HG03439 (cell line): ENCODE measurements around the gene AQP2.

ENCODE experiments used
- ATAC-seq: cut with Tn5 transposase; IDR thresholded peaks from one replicate; pipeline ENCODE4 v1.9.1; 2021; ENCODE audit warnings: mild to moderate bottlenecking, moderate library complexity; ENCODE audit not compliant: unreplicated experiment

AQP2 gene

DNA sequence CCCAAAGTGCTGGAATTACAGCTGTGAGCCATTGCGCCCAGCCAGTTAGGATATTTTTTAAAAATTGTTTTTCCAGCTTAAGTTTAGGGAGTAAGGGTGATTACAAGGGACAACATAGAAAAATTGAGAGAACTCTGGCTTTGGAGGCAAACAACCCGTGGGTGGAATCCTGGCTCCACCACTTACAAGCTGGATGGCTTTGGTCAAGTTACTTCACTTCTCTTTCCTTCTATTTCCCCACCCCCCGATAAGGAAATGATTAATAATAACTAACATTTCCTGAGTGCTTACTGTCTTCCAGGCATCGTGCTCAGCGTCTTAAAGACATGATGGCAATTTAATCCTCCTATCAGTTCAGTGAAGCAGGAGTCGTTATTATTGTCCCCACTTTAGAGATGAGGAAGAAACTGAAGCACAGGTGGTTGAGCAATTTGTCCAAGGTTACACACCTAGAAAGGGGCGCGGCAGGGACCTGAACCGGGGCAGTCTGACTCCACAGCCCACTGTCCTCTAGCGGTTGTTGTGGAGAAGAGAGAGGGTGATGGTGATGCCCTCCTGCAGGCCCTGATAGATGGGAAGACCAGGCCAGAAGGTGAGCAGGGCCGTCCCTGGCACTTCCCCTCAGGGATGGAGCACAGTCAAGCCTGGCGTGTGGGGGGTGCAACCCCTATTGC is 30.2 kb upstream of the AQP2 start:
- ATAC-seq = no peak

GRCh38 chr12:49920915-49921286 is 29.6 kb upstream of the AQP2 start:
- ATAC-seq = no peak

DNA sequence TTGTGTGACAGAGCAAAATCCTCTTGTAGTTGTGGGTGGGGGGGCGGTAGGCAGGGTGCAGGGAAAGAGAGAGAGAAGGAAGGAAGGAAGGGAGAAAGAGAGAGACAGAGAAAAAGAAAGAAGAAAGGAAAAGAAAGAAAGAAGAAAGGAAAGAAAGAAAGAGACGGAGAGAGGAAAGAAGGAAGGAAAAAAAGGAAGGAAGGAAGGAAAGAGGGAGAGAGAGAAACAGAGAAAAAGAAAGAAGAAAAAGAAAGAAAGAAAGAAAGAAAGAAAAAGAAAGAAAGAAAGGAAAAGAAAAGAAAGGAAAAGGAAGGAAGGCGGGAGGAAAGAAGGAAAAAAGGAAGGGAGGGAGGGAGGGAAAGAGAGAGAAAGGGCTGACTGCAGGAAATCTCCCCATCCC is 29.2 kb upstream of the AQP2 start:
- no peak for ATAC-seq

DNA sequence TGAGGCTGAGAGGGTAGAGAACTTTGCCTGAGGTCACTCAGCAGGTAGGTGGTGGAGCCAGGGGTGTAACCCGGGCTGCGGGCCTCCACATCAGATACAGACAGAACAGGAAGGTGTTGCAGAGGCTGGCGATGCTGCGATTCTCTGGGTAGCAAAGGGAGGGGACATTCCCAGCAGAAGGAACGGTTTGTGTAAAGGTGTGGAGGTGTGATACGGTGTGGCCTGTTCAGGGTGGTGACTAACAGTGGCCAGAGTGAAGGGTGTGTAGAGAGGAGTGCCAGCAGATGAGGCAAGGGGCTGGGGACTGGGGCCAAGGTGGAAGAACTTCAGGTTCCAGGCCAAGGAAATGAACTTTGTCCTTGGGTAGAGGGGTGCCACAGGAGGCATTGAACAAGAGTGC is 28.6 kb upstream of the AQP2 start:
- ATAC-seq = no peak

- ATAC-seq = no peak
These were observed 28.0 kb upstream of the AQP2 start for GRCh38 chr12:49922349-49923034.

DNA sequence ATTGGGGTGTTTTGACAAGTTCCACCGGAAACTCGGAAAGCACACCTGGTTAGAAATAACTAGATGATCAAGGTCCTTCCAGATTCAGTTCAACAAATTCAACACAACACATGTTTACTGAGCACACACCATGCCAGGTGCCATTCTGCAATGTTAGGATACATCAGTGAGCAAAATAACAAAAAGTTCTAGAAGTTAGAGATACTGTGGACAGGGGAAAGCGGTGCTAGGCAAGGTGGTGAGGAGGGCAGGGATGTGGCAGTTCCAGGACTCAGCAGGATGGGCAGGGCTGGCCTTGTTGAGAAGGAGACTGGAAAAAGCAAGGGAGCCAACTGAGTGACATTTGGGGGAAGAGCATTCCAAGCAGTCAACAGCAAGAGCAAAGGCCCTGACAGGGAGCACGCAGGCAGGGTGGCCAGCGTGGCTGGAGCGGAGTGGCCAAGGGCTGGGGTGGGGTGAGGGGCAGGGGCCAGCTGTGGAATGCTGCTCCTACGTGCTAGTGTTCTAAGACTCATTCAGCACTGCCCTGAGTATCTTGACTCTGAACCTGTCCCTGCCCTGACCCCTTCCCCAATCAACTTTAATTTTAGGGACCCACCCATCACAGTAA is 27.4 kb upstream of the AQP2 start:
- ATAC-seq = no peak

DNA sequence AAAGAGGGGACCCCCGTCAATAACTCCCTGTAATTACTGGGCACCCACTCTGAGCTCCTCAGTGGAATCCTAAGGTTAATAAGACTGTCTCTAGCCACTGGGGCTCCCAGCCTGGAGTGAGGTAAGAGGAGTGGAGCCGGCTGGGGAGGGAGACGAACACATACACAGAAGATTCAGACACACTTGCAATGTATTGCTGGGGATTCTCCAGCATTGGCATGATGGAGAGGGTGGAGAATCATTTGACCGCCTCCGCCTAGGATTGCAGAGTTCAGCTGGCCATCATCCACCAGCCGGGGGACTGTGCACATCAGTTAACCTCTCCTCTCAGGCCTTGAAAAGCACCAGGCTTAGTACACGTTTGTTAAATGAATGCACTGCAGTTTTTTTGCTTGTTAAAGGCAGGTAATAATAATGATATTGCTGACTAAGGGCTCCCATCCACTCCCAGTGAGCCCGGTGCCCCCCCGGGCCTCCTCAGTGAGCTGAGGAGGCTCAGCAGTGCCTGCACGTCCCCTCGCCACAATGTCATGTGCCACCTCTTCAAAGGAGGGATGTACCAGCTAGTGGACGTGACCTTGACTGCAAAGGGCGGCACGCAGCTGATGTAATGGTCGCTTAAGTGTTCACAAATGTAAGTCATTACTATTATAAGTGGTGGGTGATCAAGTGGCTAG is 26.5 kb upstream of the AQP2 start:
- no peak for ATAC-seq

- ATAC-seq = no peak
These were observed 25.8 kb upstream of the AQP2 start for GRCh38 chr12:49924628-49925246.

DNA sequence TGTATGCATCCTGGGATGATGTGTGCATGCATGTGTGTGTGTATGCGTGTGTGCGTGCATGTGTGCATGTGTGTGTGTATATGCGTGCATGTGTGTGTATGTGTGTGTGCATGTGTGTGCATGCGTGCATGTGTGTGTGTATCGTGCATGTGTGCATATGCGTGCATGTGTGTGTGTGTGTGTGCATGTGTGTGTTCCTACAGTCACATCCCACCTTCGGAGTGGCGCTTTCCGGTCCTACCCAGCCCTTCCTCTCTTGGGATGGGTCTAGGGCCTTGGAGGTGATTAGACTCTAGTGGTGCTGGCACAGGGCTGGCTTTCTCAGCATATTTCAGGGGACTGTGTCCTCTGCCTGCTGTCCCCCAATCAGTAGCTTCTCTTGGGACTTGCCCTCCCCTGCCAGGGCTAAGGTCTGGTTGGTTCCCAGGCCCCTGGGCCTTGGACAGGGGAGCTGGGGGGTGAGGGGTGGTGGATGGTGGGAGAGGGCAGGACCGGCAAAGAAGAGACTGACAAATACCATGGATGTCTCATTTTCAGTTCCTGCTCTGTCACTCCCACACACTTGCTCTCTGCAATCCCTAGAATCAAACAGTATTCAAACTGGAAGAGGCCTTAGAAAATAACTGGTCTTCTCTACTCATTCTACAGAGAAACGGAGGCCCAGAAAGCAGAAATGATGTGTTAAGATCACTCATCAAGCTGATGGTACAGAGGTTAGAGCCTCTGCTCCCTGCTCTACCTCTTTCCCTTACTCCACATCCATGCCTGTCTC is 24.9 kb upstream of the AQP2 start:
- no peak for ATAC-seq

GRCh38 chr12:49928471-49928870 is 22.1 kb upstream of the AQP2 start:
- ATAC-seq = no peak

GRCh38 chr12:49929581-49929980 is 21.0 kb upstream of the AQP2 start:
- ATAC-seq = no peak

GRCh38 chr12:49930515-49931288 is 19.8 kb upstream of the AQP2 start:
- no peak for ATAC-seq

DNA sequence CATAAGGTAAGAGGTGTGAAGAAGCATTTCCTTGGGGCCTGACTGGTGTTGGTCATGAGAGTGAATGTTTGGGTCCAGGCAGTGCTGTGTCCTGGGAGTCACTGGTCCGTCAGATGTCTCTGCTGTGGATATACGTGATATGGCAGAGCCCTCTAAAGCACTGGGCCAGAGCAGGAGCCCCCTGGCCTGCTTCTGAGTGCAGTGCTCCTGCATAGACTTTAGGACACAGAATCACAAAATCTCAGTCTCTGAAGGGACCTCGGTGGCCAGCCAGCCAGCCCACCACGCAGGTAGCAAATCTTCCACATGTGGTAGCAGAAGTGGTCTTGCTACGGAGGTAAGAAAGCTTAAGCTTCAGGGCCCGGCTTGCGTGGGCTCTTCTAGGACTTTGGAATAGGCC is 18.5 kb upstream of the AQP2 start:
- ATAC-seq = no peak

GRCh38 chr12:49932533-49933130 is 17.9 kb upstream of the AQP2 start:
- ATAC-seq = no peak

DNA sequence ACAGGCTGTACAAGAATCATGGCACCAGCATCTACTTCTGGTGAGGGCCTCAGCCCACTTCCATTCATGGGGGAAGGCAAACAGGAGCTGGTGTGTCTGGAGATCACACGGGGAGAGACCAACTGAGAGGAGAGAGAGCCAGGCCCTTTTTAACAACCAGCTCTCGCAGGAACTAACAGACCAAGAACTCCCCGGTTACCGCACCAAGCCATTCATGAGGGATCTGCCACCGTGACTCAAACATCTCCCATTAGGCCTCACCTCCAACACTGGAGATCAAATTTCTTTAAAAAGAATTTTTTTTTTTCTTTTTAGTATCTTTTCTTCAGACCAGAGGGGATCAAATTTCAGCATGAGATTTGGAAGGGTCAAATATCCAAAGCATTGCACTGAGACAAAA is 16.7 kb upstream of the AQP2 start:
- no peak for ATAC-seq

DNA sequence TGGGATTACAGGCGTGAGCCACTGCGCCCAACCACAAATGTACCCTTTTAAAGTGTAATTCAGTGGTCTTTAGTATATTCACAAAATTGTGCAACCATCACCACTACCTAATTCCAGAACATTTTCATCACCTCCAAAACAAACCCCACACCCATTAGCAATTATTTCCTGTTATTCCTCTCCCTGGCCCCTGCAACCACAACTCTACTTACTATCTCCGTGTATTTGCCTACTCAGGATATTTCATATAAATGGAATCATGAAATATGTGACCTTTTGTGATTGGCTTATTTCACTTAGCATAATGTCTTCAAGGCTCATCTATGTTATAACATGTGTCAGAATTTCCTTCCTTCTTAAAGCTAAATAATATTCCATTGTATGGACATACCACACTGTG is 16.0 kb upstream of the AQP2 start:
- ATAC-seq = no peak

- ATAC-seq = no peak
These were observed 13.6 kb upstream of the AQP2 start for GRCh38 chr12:49936925-49937324.

GRCh38 chr12:49937639-49938300 is 12.8 kb upstream of the AQP2 start:
- ATAC-seq = no peak

DNA sequence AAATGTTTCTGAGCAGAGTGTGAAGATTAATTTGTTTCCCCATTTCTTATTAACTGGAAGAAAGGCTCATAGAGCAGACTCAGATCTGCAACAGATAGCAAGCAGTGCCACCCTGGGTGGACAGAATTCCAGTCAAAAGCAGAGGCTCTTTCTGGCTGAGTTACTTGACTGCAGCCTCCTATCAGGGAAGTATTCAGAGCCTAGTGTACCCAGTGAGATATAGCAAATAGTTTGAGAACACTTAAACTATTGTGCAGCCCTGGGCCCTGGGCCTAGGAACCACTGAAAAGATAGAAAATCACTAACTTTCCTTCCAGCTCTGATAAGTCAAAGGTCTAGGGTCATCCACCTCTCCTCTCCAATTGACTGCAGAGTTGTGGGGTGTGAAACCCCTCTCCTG is 11.2 kb upstream of the AQP2 start:
- no peak for ATAC-seq
